Measurements from ENCODE around the gene PNPLA6. TPM values are rescaled to one million over a fixed set of nuclear protein-coding genes. Genes with fewer than 3 reads are reported as not detected.

PNPLA6 gene
- polyA plus RNA-seq, 1 donor (not counting 4 experiments of a cell fraction or from before 2014, with no cell fraction given) = 22.4 TPM

DNA sequence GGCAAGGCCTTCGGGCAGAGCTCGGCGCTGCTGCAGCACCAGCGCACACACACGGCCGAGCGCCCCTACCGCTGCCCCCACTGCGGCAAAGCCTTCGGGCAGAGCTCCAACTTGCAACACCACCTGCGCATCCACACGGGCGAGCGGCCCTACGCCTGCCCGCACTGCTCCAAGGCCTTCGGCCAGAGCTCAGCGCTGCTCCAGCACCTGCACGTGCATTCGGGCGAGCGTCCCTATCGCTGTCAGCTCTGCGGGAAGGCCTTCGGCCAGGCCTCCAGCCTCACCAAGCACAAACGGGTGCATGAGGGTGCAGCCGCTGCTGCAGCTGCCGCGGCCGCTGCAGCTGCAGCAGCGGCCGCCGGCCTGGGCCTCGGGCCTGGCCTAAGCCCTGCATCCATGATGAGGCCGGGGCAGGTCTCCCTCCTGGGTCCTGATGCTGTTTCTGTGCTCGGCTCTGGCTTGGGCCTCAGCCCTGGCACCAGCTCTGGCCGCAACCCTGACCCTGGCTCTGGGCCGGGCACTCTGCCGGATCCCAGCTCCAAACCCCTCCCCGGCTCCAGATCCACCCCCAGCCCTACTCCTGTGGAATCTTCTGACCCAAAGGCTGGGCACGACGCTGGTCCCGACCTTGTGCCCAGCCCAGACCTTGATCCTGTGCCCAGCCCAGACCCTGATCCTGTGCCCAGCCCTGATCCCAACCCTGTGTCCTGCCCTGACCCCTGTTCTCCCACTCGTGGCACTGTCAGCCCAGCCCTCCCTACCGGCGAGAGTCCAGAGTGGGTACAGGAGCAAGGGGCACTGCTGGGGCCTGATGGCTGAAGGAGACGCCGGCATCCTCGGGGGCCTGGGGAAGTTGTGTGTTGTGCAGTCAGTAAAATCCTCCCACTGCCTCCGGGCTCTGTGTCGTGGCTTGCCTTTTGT is 15.1 kb upstream of the PNPLA6 start:
- H2AFZ ChIP-seq (ENCODE audit: control insufficient read depth, low read length) = no peak overlapping the region
- dilution Hi-C loops (cut with MboI; ENCODE audit: extremely low pct_ligation_motif_present, low sequenced_read_pairs) = no loop called here
- H3K9me1 ChIP-seq (ENCODE audit: control insufficient read depth, extremely low read depth, insufficient read depth, low read length) = no peaks in the 10 kb centered on the region
- H3K4me1 ChIP-seq (ENCODE audit: control insufficient read depth, extremely low read depth, insufficient read depth, low read length) = peaks cover 16% of the 10 kb centered on the region
- no peaks in the 10 kb centered on the region for H4K20me1 ChIP-seq (ENCODE audit: control insufficient read depth, extremely low read depth, insufficient read depth, low read length)
- FAIRE-seq = no peak
- H3K79me2 ChIP-seq (ENCODE audit: control insufficient read depth, insufficient read depth, low read length) = no peaks in the 10 kb centered on the region
- H3K4me3 ChIP-seq (ENCODE audit: control insufficient read depth in 2 of 3, extremely low read depth in 1 of 3, insufficient read depth in 2 of 3, low read depth in 1 of 3, low read length in 3 of 3) = no peak overlapping the region
- no peaks in the 10 kb centered on the region for H3K9me3 ChIP-seq (ENCODE audit: control insufficient read depth, low read depth, low read length)
- H3K27ac ChIP-seq (ENCODE audit: control insufficient read depth, insufficient read depth, low read length) = no peak overlapping the region
- no peak overlapping the region for H3K9ac ChIP-seq (ENCODE audit: control insufficient read depth, extremely low read depth, insufficient read depth, low read length)
- no peak for TF ChIP-seq CTCF (optimal IDR thresholded peaks at IDR 0.05 in 1 of 3, IDR thresholded peaks at IDR 0.05 in 1 of 3, conservative IDR thresholded peaks at IDR 0.05 in 1 of 3; ENCODE audit: extremely low read depth in 1 of 3, insufficient read depth in 2 of 3, low read length in 3 of 3)
- TF ChIP-seq EZH2 (IDR thresholded peaks at IDR 0.05; ENCODE audit: low read length) = no peak
- no peak overlapping the region for H3K4me2 ChIP-seq (ENCODE audit: control insufficient read depth, extremely low read depth, insufficient read depth, low read depth, low read length)
- H3K27me3 ChIP-seq (ENCODE audit: control insufficient read depth, extremely low read depth, insufficient read depth, low read length) = no peaks in the 10 kb centered on the region
- peaks cover 0 to 2% of the 10 kb centered on the region in 2 experiments for H3K36me3 ChIP-seq (ENCODE audit: control insufficient read depth in 2 of 2, extremely low read depth in 1 of 2, insufficient read depth in 2 of 2, low read length in 2 of 2)
- no peak for DNase-seq (ENCODE audit: low read depth, low spot score)

GRCh38 chr19:7521551-7522071 is 13.9 kb upstream of the PNPLA6 start:
- H4K20me1 ChIP-seq (ENCODE audit: control insufficient read depth, extremely low read depth, insufficient read depth, low read length) = no peaks in the 10 kb centered on the region
- H3K36me3 ChIP-seq (ENCODE audit: control insufficient read depth in 2 of 2, extremely low read depth in 1 of 2, insufficient read depth in 2 of 2, low read length in 2 of 2) = peaks cover 0 to 2% of the 10 kb centered on the region in 2 experiments
- no peaks in the 10 kb centered on the region for H3K9me1 ChIP-seq (ENCODE audit: control insufficient read depth, extremely low read depth, insufficient read depth, low read length)
- H3K4me2 ChIP-seq (ENCODE audit: control insufficient read depth, extremely low read depth, insufficient read depth, low read depth, low read length) = peak overlapping the region; percentile 96
- dilution Hi-C loops (cut with MboI; ENCODE audit: extremely low pct_ligation_motif_present, low sequenced_read_pairs) = no loop called here
- peak overlapping the region; percentile 94 for H2AFZ ChIP-seq (ENCODE audit: control insufficient read depth, low read length)
- FAIRE-seq (no peak), DNase-seq (ENCODE audit: low read depth, low spot score) (no peak)
- H3K27me3 ChIP-seq (ENCODE audit: control insufficient read depth, extremely low read depth, insufficient read depth, low read length) = no peaks in the 10 kb centered on the region
- peak overlapping the region; percentile 81 for H3K9ac ChIP-seq (ENCODE audit: control insufficient read depth, extremely low read depth, insufficient read depth, low read length)
- H3K27ac ChIP-seq (ENCODE audit: control insufficient read depth, insufficient read depth, low read length) = peak overlapping the region; percentile 43
- no peaks in the 10 kb centered on the region for H3K9me3 ChIP-seq (ENCODE audit: control insufficient read depth, low read depth, low read length)
- H3K4me1 ChIP-seq (ENCODE audit: control insufficient read depth, extremely low read depth, insufficient read depth, low read length) = peaks cover 12% of the 10 kb centered on the region
- H3K4me3 ChIP-seq (ENCODE audit: control insufficient read depth in 2 of 3, extremely low read depth in 1 of 3, insufficient read depth in 2 of 3, low read depth in 1 of 3, low read length in 3 of 3) = peak overlapping the region in 2 of 3 experiments; percentile 75 to 91
- H3K79me2 ChIP-seq (ENCODE audit: control insufficient read depth, insufficient read depth, low read length) = no peaks in the 10 kb centered on the region
- TF ChIP-seq CTCF (optimal IDR thresholded peaks at IDR 0.05 in 1 of 3, IDR thresholded peaks at IDR 0.05 in 1 of 3, conservative IDR thresholded peaks at IDR 0.05 in 1 of 3; ENCODE audit: extremely low read depth in 1 of 3, insufficient read depth in 2 of 3, low read length in 3 of 3) (no peak), EZH2 (IDR thresholded peaks at IDR 0.05; ENCODE audit: low read length) (no peak)

All from keratinocyte (primary cell).